RWPE2 (cell line): Measurements from ENCODE around the gene PHC3.
"Not testable (repeated sequence)": the region's sequence is repeated elsewhere in the genome, so short reads cannot be mapped to it uniquely, and the experiment has no call there.

ENCODE experiments used
- ATAC-seq: fragments of 200-7000 bp; cut with Tn5 transposase; 3 replicates; pipeline ENCODE4 v1.9.1; 2021; ENCODE audit warnings: low read depth
- DNase-seq: peaks from one replicate; pipeline ENCODE4 v3.0.0-alpha.2; 2020; ENCODE audit warnings: low spot score
- H3K27ac ChIP-seq: fragments of 450-650 bp; 2 replicates; pipeline ENCODE4 v1.5.1; 2017; ENCODE audit warnings: mild to moderate bottlenecking; ENCODE audit not compliant: poor library complexity, severe bottlenecking
- H3K27me3 ChIP-seq: fragments of 250-450 bp; sonication (Bioruptor Pico); 2 replicates; pipeline ENCODE4 v1.5.1; 2021; ENCODE audit warnings: mild to moderate bottlenecking, moderate library complexity; ENCODE audit not compliant: insufficient read depth, poor library complexity, severe bottlenecking
- H3K36me3 ChIP-seq: fragments of 250-450 bp; sonication (Bioruptor Pico); 2 replicates; pipeline ENCODE4 v1.5.1; 2020; ENCODE audit warnings: low read depth, mild to moderate bottlenecking, moderate library complexity
- H3K4me1 ChIP-seq: fragments of 250-450 bp; sonication (Bioruptor Pico); 2 replicates; pipeline ENCODE4 v1.5.1; 2021; ENCODE audit warnings: mild to moderate bottlenecking, moderate library complexity; ENCODE audit not compliant: insufficient read depth, poor library complexity, severe bottlenecking
- H3K4me3 ChIP-seq: fragments of 250-450 bp; sonication (Bioruptor Pico); 2 replicates; pipeline ENCODE4 v1.5.1; 2021; ENCODE audit warnings: mild to moderate bottlenecking, moderate library complexity; ENCODE audit not compliant: severe bottlenecking
- H3K9me3 ChIP-seq: fragments of 250-450 bp; sonication (Bioruptor Pico); 2 replicates; pipeline ENCODE4 v1.5.1; 2021; ENCODE audit warnings: mild to moderate bottlenecking, moderate library complexity; ENCODE audit not compliant: severe bottlenecking
- TF ChIP-seq, protein P1 (sequence below): fragments of 450-650 bp; IDR thresholded peaks from one replicate; pipeline ENCODE4 v1.5.1; 2017; ENCODE audit warnings: mild to moderate bottlenecking, moderate library complexity; ENCODE audit not compliant: poor library complexity, severe bottlenecking

PHC3 gene

DNA sequence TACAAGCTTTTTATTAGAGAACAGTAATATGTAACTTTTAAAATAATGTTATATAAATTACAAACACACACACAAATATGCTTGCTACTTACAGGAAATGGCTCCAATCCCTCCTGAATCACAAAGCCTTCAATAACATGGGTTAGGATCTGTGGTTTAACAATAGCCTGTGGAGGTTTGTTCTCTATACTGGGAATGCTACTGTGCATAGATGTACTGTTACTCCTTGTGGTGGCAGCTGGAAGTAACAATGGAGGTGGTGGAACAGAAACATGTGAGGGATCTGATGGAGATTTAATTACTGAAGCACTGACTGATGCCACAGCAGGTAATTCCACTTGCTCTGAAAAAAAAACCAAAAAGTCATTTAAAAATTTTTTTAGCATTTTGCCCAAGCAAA lies 64.4 kb downstream of the PHC3 start:
- Histone ChIP-seq H3K9me3 (no peaks in the 10 kb centered on the region), H3K36me3 (peaks cover 92% of the 10 kb centered on the region), H3K4me3 (no peak overlapping the region), H3K27me3 (no peaks in the 10 kb centered on the region), H3K27ac (no peak overlapping the region), H3K4me1 (no peaks in the 10 kb centered on the region)
- DNase-seq (no peak), ATAC-seq (peak; percentile 49; the same call in 1 of the 3 replicates)
- TF ChIP-seq, protein P1, sequence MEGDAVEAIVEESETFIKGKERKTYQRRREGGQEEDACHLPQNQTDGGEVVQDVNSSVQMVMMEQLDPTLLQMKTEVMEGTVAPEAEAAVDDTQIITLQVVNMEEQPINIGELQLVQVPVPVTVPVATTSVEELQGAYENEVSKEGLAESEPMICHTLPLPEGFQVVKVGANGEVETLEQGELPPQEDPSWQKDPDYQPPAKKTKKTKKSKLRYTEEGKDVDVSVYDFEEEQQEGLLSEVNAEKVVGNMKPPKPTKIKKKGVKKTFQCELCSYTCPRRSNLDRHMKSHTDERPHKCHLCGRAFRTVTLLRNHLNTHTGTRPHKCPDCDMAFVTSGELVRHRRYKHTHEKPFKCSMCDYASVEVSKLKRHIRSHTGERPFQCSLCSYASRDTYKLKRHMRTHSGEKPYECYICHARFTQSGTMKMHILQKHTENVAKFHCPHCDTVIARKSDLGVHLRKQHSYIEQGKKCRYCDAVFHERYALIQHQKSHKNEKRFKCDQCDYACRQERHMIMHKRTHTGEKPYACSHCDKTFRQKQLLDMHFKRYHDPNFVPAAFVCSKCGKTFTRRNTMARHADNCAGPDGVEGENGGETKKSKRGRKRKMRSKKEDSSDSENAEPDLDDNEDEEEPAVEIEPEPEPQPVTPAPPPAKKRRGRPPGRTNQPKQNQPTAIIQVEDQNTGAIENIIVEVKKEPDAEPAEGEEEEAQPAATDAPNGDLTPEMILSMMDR = no peak

DNA sequence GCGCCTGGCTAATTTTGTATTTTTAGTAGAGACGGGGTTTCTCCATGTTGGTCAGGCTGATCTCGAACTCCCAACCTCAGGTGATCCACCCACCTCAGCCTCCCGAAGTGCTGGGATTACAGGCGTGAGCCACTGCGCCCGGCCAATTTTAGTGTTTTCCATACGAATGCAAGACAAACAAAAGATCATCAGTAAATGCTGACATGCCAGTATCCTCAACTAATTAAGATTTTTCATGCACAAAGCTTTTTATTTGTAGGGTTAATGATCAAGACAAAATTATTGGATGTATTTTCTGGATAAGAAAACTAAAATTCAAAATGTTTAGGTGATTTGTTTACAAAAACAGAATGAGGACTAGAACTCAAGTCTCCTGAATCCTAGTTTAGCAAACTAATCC lies 67.4 kb downstream of the PHC3 start:
- peaks cover 84% of the 10 kb centered on the region for H3K36me3 ChIP-seq
- not testable (repeated sequence) for ATAC-seq, DNase-seq, H3K4me3 ChIP-seq, H3K4me1 ChIP-seq, H3K9me3 ChIP-seq, H3K27me3 ChIP-seq, H3K27ac ChIP-seq

DNA sequence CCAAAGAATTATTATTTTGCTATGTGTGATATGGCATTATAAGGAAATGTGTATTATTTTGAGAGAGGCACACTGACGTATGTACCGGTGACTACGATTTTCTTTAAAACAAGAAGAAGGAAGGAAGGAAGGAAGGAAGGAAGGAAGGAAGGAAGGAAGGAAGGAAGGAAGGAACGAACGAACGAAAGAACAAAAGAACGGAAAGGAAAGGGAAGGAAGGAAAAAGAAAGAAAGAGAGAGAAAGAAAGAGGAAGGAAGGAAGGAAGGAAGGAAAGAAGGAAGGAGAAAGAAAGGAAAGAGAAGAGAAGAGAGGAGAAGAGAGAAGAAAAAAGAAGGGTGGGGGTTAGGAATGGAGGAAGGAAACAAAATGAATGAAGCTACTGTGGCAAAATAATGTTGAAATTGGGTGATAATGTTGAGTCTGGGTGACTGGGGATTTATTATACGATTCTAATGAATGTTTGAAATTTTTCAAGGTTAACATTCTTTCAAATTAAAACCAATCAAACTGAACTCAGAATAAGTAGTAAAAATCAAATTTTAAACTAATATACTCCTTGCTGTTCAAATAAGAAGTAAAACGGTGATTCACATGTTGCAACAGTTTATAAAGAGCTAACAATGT lies 70.3 kb downstream of the PHC3 start:
- TF ChIP-seq, protein P1 = no peak
- ATAC-seq (no peak), DNase-seq (no peak)
- Histone ChIP-seq H3K36me3 (peaks cover 76% of the 10 kb centered on the region), H3K4me3 (no peak overlapping the region), H3K27ac (no peak overlapping the region), H3K27me3 (no peaks in the 10 kb centered on the region), H3K4me1 (no peaks in the 10 kb centered on the region), H3K9me3 (peaks cover 2% of the 10 kb centered on the region)

DNA sequence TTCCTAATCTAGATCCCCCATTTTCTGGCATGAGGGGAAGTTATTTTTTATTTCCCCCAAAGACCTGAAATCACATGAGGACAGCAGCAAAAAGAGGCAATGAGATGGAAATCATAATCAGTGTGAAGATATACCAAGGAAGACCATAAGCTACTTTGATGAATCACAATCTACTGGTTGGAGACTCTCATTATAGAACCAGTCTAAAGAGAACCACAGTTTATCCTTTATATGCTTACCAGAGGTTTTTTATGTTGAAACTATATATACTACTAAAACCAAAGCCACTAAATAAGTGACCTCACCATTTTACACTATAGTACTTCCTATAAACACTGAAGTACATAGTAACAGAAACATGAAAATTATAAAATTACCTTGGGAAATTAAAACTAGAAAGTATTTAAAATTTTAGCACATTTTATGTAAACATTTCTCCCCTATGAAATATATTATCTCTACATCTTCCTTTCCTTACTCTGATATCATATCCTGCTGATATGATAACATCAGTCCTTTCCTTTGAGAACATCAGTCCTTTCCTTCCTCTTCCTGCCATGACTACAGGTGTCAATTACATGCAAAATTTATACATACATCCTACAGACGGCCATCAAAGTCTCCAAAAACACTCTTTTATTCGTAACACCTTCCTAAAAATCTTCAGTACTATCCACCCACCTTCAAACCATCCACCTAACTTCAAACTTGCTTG lies 71.8 kb downstream of the PHC3 start:
- peaks cover 66% of the 10 kb centered on the region for H3K36me3 ChIP-seq
- DNase-seq (no peak), ATAC-seq (no peak)
- H3K27ac ChIP-seq = no peak overlapping the region
- no peak overlapping the region for H3K4me3 ChIP-seq
- peaks cover 2% of the 10 kb centered on the region for H3K9me3 ChIP-seq
- TF ChIP-seq, protein P1 = no peak
- H3K27me3 ChIP-seq = no peaks in the 10 kb centered on the region
- H3K4me1 ChIP-seq = no peaks in the 10 kb centered on the region

DNA sequence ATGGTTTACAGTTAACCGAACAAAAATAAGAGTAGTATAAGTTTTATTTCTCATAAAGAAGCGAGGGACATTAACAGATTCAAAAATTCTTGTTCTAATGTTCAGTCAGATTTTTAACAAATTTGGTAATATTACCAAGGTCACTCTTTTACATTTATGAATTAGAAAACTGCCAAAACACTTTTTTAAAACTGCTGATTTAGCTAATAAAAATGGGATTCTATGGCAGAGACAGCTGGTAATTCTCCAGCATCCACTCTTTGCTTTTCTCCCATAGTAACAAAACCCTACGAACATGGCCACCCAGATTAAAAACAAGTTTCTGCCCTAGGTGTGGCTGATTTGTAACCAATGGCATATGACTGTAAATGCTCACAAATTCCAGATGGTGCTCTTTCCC lies 72.6 kb downstream of the PHC3 start:
- peaks cover 2% of the 10 kb centered on the region for H3K9me3 ChIP-seq
- TF ChIP-seq, protein P1 = no peak
- H3K4me3 ChIP-seq = no peak overlapping the region
- H3K36me3 ChIP-seq = peaks cover 66% of the 10 kb centered on the region
- ATAC-seq (no peak), DNase-seq (no peak)
- H3K27me3 ChIP-seq = no peaks in the 10 kb centered on the region
- H3K4me1 ChIP-seq = no peaks in the 10 kb centered on the region
- no peak overlapping the region for H3K27ac ChIP-seq
